Stimulated activated CD8-positive, alpha-beta memory T cell treated with anti-CD3 and anti-CD28 coated beads, Interleukin-4, amount 100 ng/mL, for 1 hour (primary cell): ENCODE data around the gene ORC4.

Experiments used
- DNase-seq, 2 donors: peaks; one replicate each; pipeline ENCODE4 v3.0.0-alpha.2; 2020; ENCODE audit warnings: low read depth in 2 of 2, low spot score in 1 of 2

The ORC4 gene

GRCh38 chr2:147937744-147938349 lies 82.7 kb downstream of the ORC4 start:
- DNase-seq, result no peak

- no peak for DNase-seq
Measured at GRCh38 chr2:147934881-147935620, 85.5 kb downstream of the ORC4 start.

DNA sequence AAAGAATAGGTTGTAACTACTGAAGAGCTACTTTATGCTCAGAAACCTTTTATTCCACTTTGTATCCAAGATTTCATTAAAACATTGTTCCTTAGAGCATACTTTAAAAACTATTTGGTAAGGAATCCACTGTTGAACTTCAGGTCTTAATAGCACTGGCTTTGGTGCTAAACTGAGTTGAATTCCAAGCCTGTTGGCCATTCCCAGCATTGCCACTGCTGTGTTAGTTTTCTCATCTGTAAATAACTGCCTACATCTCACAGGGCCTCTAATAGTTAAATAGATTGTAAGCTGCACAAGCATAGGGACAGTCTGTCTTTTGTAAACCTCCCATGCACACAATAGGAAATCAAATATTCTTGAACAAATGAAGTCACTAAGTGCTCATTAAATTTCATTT lies 86.6 kb downstream of the ORC4 start:
- no peak for DNase-seq

DNA sequence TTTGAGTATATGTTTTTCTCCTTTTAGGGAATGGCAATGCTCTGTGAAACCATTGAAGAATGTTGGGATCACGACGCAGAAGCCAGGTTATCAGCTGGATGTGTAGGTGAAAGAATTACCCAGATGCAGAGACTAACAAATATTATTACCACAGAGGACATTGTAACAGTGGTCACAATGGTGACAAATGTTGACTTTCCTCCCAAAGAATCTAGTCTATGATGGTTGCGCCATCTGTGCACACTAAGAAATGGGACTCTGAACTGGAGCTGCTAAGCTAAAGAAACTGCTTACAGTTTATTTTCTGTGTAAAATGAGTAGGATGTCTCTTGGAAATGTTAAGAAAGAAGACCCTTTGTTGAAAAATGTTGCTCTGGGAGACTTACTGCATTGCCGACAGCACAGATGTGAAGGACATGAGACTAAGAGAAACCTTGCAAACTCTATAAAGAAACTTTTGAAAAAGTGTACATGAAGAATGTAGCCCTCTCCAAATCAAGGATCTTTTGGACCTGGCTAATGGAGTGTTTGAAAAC lies 93.4 kb downstream of the ORC4 start:
- no peak for DNase-seq

DNA sequence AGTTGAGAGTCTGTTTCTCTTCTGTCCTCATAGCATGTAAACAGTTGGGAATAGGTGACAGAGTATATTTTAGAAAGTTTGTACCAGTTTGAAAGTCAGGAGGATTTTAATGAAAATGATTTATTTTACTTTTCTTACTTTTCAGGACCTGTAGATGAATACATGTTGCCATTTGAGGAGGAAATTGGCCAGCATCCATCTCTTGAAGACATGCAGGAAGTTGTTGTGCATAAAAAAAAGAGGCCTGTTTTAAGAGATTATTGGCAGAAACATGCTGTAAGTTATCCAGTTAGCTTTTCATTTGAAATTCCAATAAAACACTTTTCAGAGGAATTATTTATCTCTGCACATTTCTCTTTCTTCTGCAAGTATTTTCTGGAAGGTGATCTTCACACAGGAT lies 94.7 kb downstream of the ORC4 start:
- no peak for DNase-seq

GRCh38 chr2:147924647-147925046 lies 95.9 kb downstream of the ORC4 start:
- no peak for DNase-seq

DNA sequence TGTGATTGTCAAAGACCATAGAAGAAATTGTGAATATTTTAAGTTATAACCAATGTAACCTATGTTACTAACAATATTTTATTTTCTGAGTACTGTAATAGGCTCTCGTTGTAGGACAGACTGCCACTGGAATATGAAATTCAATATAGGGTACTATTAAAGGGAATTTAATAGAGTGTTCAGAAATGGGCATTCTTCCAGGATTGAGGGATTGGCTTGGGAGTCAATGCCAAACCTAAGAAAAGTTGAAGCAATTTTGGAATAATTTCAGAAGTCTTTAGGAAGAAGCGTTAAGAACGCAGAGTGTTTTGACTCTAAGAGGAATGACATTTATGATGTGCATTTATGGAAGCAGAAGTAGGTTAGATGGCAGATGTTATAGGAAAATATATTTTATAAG lies 96.7 kb downstream of the ORC4 start:
- DNase-seq, result no peak

- no peak for DNase-seq
Measured at GRCh38 chr2:147917161-147917560, 103.4 kb downstream of the ORC4 start.

- DNase-seq, result no peak
Measured at GRCh38 chr2:147916723-147917122, 103.8 kb downstream of the ORC4 start.

DNA sequence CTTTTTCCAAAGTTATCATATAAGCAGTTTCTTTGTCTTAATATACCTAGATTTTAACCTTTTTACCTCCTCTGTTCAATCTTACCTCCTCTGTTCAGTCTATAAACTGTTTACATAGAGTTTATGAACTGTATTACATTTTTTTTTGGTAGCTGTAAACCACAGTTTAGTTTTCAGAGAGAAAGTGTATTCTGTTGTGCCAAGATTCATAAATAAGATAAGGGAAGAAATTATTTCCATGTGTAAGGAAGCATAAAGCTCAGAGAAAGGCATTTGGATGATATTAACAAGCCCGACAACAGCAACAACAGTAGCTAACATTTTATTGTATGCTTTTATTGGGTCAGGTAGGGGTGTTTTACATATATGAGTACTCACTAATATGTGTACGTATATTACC lies 104.5 kb downstream of the ORC4 start:
- no peak for DNase-seq

GRCh38 chr2:147913701-147914480 lies 106.6 kb downstream of the ORC4 start:
- no peak for DNase-seq

DNA sequence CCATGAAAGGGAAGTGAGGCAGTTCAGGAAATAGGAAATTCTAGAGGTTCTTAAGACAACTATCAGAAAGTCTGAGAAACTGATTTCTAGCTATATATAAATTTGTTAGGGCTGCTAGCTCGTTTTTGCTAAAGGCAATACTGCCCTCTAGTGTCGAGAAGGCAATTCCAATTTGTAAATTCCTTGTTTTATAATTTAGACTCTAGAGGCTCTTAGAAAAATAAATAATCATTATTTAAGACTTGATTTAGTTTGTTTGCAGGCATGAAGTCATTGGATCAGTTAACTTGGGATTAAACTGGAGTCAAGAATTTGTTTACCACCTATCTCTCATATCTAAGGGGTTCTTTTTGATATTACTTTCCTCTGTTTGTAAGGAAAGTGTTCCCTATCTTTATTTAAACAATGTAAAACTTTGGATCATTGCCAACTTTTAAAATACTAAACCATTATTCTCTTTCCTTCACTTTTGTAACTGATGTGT lies 109.5 kb downstream of the ORC4 start:
- no peak for DNase-seq

GRCh38 chr2:147909178-147909577 lies 111.4 kb downstream of the ORC4 start:
- DNase-seq, result no peak

- DNase-seq, result no peak
Measured at GRCh38 chr2:147904051-147904450, 116.5 kb downstream of the ORC4 start.

DNA sequence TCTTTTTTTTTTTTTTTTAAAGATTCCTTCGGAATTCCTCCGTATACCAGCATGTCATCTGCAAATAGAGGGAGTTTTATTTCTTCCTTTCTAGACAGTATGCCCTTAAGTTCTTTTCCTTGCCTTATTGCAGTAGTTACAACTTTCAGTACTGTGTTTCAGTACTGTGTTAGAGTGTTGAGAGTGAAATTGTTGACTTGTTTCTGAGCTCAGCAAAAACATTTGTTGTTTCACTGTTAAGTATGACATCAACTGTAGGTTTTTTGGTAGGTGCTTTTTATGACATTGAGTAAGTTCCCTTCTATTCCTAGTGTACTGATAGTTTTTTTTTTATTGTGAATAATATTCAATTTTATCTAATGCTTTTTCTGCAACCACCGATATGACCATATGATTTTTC lies 131.9 kb downstream of the ORC4 start:
- no peak for DNase-seq

GRCh38 chr2:147886136-147886535 lies 134.4 kb downstream of the ORC4 start:
- no peak for DNase-seq

- no peak for DNase-seq
Measured at GRCh38 chr2:147884830-147885229, 135.7 kb downstream of the ORC4 start.

GRCh38 chr2:147882631-147883030 lies 137.9 kb downstream of the ORC4 start:
- no peak for DNase-seq
